Activated B cell treated with CpG ODN at 0.5 μM for 24 hours (primary cell): ENCODE results near the gene SH3BP5. TPM values are rescaled to one million over a fixed set of nuclear protein-coding genes. Genes with fewer than 3 reads are reported as not detected.
"Not testable (repeated sequence)": the region's sequence is repeated elsewhere in the genome, so short reads cannot be mapped to it uniquely, and the experiment has no call there.

Experiments used
- ATAC-seq: fragments of 200-7000 bp; cut with Tn5 transposase; one replicate; pipeline ENCODE4 v1.10.0; 2021; ENCODE audit warnings: low read depth, mild to moderate bottlenecking, moderate library complexity
- CTCF ChIA-PET: fragments of 350-600 bp; sonication (Branson Sonifier 250); formaldehyde crosslinking; loops from one replicate; lab custom pipeline; 2021; ENCODE audit warnings: antibody characterized with exemption; lab: Charles Lee
- POLR2A ChIA-PET: fragments of 350-600 bp; sonication (Branson Sonifier 250); formaldehyde crosslinking; loops from one replicate; lab custom pipeline; 2021; ENCODE audit warnings: antibody characterized with exemption; lab: Charles Lee
- DNase-seq: peaks from one replicate; pipeline ENCODE4 v3.0.0; 2022
- H3K27ac Mint-ChIP-seq: one replicate; pipeline ENCODE4 v1.8.0; 2020; ENCODE audit warnings: mixed read lengths
- H3K27me3 Mint-ChIP-seq: one replicate; pipeline ENCODE4 v1.8.0; 2021; ENCODE audit warnings: mixed read lengths
- H3K36me3 Mint-ChIP-seq: one replicate; pipeline ENCODE4 v1.8.0; 2021; ENCODE audit warnings: low read depth, mixed read lengths
- H3K4me1 Mint-ChIP-seq: one replicate; pipeline ENCODE4 v1.8.0; 2021; ENCODE audit warnings: mixed read lengths
- H3K4me3 Mint-ChIP-seq: one replicate; pipeline ENCODE4 v1.8.0; 2020; ENCODE audit warnings: mild to moderate bottlenecking, mixed read lengths
- H3K9me3 Mint-ChIP-seq: one replicate; pipeline ENCODE4 v1.8.0; 2020; ENCODE audit warnings: mixed read lengths
- CTCF ChIP-seq: fragments of 200-600 bp; IDR thresholded peaks from one replicate; pipeline ENCODE4 v1.8.0; 2022; ENCODE audit warnings: antibody characterized with exemption, mild to moderate bottlenecking
- intact Hi-C: fragments of 100-400 bp; cut with micrococcal nuclease; formaldehyde crosslinking; loops from one replicate; pipeline ENCODE4 v1.15.1; 2024
- total RNA-seq: library from RNA; stranded (reverse); gene quantifications from 2 replicates; pipeline ENCODE4 v1.2.3, GENCODE V29; 2022

SH3BP5 gene
- total RNA-seq, 1 donor from 2014 or later = 66.0 TPM

- ChIA-PET CTCF (interaction anchor here (0.8 to 3.0 kb wide), 15 partner anchors 14 to 93 kb away, joined by 3 to 26 read pairs (median 4); partner anchors contain the start of gene SH3BP5), POLR2A (interaction anchor here (0.7 to 3.8 kb wide), 25 partner anchors 9 to 240 kb away, joined by 3 to 49 read pairs (median 6); partner anchors contain the start of genes BTD, CAPN7, HACL1 and SH3BP5)
- Mint-ChIP-seq H3K4me3 (peak overlapping the region; percentile 64), H3K9me3 (no peaks in the 10 kb centered on the region), H3K4me1 (peaks cover 65% of the 10 kb centered on the region), H3K36me3 (no peaks in the 10 kb centered on the region), H3K27me3 (no peaks in the 10 kb centered on the region), H3K27ac (peak overlapping the region; percentile 74)
- DNase-seq = peak; percentile 44
- TF ChIP-seq CTCF = no peak
- intact Hi-C loops = loop anchor here (1.0 kb wide), 9 partner anchors 8 to 93 kb away; partner anchors contain the start of gene SH3BP5
- peak; percentile 70 for ATAC-seq
These were observed 29.3 kb upstream of the SH3BP5 start for GRCh38 chr3:15361494-15362214.

GRCh38 chr3:15360788-15361493 is 28.6 kb upstream of the SH3BP5 start:
- ChIA-PET CTCF (interaction anchor here (0.9 to 3.0 kb wide), 13 partner anchors 13 to 93 kb away, joined by 3 to 26 read pairs (median 4); partner anchors contain the start of gene SH3BP5), POLR2A (interaction anchor here (0.7 to 3.8 kb wide), 24 partner anchors 8 to 241 kb away, joined by 3 to 49 read pairs (median 6); partner anchors contain the start of genes BTD, CAPN7, HACL1 and SH3BP5)
- no peak for DNase-seq
- intact Hi-C loops = loop anchor here (1.0 kb wide), 7 partner anchors 8 to 93 kb away; partner anchors contain the start of gene SH3BP5
- H3K4me1 Mint-ChIP-seq = peaks cover 71% of the 10 kb centered on the region
- H3K4me3 Mint-ChIP-seq = peak overlapping the region; percentile 64
- H3K36me3 Mint-ChIP-seq = no peaks in the 10 kb centered on the region
- H3K27me3 Mint-ChIP-seq = no peaks in the 10 kb centered on the region
- H3K27ac Mint-ChIP-seq = peak overlapping the region; percentile 74
- no peak for TF ChIP-seq CTCF
- H3K9me3 Mint-ChIP-seq = no peaks in the 10 kb centered on the region
- ATAC-seq = peak; percentile 14

GRCh38 chr3:15359677-15360397 is 27.5 kb upstream of the SH3BP5 start:
- ChIA-PET POLR2A (interaction anchor here (0.7 to 1.7 kb wide), 3 partner anchors 7 to 27 kb away, joined by 5 to 9 read pairs (median 9); no protein-coding TSS in a partner anchor), CTCF (interaction anchor here (1.6 kb wide), 1 partner anchor 92 kb away, joined by 5 read pairs; no protein-coding TSS in a partner anchor)
- ATAC-seq = no peak
- no peak for TF ChIP-seq CTCF
- Mint-ChIP-seq H3K4me3 (no peak overlapping the region), H3K4me1 (peaks cover 75% of the 10 kb centered on the region), H3K9me3 (no peaks in the 10 kb centered on the region), H3K27ac (peak overlapping the region; percentile 74), H3K36me3 (no peaks in the 10 kb centered on the region), H3K27me3 (no peaks in the 10 kb centered on the region)
- DNase-seq = no peak
- intact Hi-C loops = no loop called here

GRCh38 chr3:15356651-15357061 is 24.3 kb upstream of the SH3BP5 start:
- H3K9me3 Mint-ChIP-seq, POLR2A ChIA-PET, H3K27me3 Mint-ChIP-seq: not testable (repeated sequence)

GRCh38 chr3:15356176-15356575 is 23.8 kb upstream of the SH3BP5 start:
- DNase-seq (no peak), ATAC-seq (no peak)
- Mint-ChIP-seq H3K27me3 (no peaks in the 10 kb centered on the region), H3K9me3 (no peaks in the 10 kb centered on the region), H3K4me1 (peaks cover 52% of the 10 kb centered on the region), H3K36me3 (peaks cover 2% of the 10 kb centered on the region), H3K4me3 (peak overlapping the region; percentile 71), H3K27ac (peak overlapping the region; percentile 88)
- CTCF ChIA-PET = interaction anchor here (1.5 kb wide), 1 partner anchor 24 kb away, joined by 6 read pairs; the partner anchor contains the start of gene SH3BP5
- intact Hi-C loops = loop anchor here (1.0 kb wide), 1 partner anchor 11 kb away; no protein-coding TSS in a partner anchor
- POLR2A ChIA-PET = no interaction called here
- no peak for TF ChIP-seq CTCF

More at GRCh38 chr3:15356651-15357061, 24.3 kb upstream of the SH3BP5 start:
- Mint-ChIP-seq H3K4me3 (peak overlapping the region; percentile 71), H3K27ac (peak overlapping the region; percentile 88), H3K4me1 (peaks cover 57% of the 10 kb centered on the region)
- DNase-seq, CTCF ChIA-PET, H3K36me3 Mint-ChIP-seq, ATAC-seq: not testable (repeated sequence)
- intact Hi-C loops = loop anchor here (1.0 kb wide), 1 partner anchor 11 kb away; no protein-coding TSS in a partner anchor
